ENCODE results near the gene CMBL.
"Not testable (repeated sequence)": the region's sequence is repeated elsewhere in the genome, so short reads cannot be mapped to it uniquely, and the experiment has no call there.

Gene CMBL

DNA sequence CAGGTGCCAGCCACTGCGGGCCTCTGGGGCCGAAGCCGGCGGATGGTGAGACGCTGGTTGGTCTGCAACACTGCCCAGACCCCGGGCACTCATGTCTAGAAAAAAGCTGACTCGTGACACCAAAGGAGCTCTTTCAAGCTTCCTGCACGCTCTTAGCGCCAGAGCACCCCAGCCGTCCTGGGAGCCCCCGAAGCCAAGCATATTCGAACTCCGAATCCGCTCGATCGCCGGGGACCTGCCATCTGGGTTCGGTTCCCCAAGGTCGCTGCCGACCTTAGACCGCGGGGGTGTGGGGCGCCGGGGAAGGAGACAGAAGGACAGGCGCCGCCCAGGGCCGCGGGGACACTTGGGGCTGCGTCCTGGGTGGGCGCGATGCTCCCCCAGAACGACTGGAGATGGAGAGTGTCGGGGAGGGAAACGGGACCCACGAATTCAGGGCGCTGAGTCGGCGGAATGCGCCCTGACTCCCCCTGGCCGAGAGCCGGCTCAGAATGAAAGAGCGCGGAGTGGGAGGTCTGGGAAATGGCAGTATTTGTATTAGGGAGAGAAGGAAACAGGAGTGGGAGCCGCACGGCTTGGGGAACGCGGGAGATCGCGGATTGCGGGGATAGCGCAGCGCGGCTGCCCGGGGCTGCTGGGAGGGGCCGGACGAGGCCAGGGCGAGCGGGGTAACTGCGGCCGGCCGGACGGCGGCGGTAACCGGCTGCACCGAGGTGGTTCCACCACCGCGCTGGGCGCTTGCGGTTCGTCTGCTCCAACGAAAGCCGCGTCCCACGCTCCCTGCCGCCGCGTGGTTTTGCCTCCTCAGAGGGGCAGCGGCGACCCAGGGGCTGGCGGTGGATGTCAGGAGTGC lies 25.7 kb upstream of the CMBL start:
- peak; percentile 72 for DNase-seq (ENCODE audit: low spot score)

- no peak for DNase-seq (ENCODE audit: low spot score)
Measured at GRCh38 chr5:10332301-10332700, 24.6 kb upstream of the CMBL start.

DNA sequence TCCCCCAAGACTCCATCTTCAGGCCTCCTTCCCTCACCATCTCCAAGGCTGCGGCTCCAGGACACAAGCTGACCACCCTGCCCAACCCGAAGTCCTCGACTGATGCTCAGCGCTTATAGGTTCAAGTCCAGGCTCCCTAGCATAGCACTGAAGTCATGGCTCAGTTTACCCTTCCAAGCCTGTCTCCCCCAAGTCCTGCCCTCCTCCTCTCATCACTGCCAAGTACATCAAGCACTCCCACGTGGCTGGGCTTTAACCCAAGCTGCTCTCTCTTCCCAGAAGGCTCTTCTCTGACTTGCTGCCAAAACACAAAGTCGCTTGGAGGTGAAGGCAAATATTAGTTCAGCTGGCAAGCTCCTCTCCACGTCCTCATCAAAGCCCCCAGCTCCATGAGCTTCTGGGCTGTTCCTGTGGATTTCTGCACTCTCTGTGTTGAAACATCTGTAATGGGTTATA lies 23.7 kb upstream of the CMBL start:
- no peak for DNase-seq (ENCODE audit: low spot score)

DNA sequence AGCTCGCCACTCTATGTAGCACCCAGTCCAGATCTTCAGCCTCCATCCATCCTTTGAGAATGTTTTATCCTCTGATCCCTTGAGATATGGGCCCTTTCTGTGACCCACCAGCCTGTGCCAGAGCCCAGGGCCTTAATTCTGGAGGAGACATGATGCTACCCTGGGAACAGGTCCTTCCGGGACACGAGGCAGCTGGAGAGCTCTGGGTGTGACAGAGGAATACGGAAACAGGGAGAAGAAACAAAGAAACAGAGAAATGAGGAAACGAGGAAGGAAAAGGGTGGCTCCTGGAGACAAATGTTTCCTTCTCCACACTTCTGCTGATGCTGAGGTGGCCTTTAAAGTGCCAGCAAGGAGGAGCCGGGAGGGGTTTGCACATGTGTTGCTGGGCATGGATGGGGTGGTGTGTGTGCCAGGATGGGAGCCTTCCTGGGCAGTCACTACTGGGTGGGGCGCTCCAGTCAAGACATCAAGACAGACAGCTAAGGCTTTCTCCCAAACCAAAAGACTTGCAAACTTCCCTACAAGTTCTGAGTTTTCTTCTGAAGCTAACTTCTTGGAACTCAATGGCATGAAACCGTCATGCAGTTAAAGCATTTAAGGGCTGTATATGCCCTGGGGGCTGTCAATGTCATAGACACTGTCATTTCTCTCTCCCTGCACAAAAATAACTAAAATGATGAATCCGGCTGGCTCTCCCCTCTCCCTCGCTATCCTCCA lies 23.0 kb upstream of the CMBL start:
- no peak for DNase-seq (ENCODE audit: low spot score)

GRCh38 chr5:10329820-10330481 lies 22.2 kb upstream of the CMBL start:
- no peak for DNase-seq (ENCODE audit: low spot score)

DNA sequence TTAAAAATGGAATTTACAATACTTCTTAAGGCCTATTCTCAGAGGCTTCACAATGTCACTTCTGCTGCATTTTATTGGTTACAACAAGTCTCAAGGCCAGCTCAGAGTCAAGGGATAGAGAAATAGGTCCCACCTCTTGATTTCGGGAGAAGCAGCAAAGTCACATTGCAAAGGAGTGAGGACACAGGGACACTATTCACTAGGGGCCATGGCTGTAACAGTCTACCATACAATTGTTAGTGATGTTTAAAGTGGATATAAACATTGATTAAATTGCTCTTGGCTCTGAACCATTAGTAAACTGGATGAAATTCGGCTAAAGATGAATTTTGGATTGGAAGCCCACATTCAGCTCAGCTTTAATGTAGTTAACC lies 21.7 kb upstream of the CMBL start:
- DNase-seq (ENCODE audit: low spot score): no peak

DNA sequence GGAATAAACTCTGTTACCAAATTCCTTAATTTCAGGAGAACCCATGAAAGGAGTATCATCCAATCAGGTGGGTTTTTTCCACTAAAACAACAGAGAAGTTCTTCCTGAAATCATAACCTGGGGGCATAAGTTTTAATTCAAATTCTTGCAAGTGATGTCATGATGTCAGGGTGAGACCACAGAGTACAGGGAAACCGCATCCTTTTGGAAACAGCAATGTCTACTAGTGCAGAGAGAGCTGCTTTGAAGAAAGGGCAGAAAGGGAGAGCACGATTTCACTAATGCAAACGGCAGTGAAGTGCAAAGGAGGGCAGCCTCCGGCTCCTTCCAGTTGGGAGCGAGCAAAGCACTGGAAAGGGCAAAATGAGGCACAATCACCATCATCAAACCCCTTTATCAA lies 20.6 kb upstream of the CMBL start:
- no peak for DNase-seq (ENCODE audit: low spot score)

- DNase-seq (ENCODE audit: low spot score): no peak
Measured at GRCh38 chr5:10324518-10325370, 17.0 kb upstream of the CMBL start.

DNA sequence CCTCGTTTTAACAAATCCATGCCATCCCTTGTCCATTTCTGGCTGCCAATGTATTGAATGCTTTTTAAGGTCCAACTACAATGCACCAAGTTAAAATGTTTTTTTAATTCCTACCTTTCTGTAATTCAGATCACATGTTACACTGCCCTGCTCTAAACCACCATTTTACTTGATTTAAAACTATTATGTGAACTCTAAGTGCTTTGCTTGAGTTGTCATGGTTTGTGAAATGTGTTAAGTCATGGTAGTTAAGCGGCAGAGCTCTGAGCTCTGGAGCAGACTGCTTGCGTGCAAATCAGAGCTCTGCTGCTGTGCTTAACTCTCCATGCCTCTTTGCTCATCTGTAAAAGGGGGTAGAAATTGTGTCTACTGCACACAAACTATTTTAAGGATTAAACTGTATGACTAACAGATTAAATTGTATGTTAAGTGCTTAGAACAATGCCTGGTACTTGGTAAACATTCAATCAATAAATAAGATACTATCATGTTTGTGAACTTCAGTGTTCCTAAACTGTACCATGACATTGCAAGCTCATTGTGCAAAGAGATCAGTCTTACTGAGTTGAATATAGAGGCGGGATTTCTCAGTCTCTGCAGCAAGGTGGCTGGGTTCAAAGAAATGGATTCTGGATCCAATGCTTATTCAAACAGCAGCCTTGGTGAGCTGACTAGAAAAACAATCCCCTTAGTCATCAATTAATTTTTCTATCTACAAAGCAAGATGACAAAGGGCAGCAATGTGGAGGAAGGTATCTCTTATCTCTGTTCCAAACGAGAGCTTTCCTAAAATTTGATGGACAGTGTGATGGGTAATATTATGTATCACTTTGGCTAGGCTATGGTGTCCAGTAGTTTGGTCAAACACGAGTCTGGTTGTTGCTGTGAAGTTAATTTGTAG lies 16.1 kb upstream of the CMBL start:
- no peak for DNase-seq (ENCODE audit: low spot score)

DNA sequence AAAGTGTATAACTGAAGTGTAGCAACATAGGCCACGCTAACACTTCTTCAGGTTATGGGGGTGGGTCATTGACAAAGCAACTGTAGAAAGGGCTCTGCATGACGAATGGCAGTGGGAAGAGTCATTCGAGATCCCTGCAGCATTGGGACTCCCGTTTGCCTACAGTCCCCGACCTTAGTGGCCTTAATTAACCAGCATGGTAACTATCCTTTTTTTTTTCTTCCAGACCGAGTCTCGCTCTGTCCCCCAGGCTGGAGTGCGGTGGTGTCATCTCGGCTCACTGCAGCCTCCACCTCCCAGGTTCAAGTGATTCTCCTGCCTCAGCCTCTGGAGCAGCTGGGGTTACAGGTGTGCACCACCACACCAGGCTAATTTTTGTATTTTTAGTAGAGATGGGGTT lies 14.2 kb upstream of the CMBL start:
- no peak for DNase-seq (ENCODE audit: low spot score)

DNA sequence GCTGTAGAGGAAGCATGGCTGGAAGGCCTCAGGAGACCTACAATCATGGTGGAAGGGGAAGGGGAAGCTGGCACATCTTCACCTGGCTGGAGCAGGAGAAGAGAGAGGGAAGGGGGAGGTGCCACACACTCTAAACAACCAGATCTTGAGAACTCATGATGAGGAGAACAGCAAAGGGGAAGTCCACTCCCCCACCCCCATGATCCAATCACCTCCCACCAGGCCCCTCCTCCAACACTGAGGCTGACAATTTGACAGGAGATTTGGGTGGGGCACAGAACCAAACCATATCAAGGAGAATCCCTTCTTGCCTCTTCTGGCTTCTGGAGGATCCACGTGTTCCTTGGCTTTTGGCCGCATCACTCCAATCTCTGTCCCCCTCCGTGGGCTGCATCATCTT lies 13.1 kb upstream of the CMBL start:
- DNase-seq (ENCODE audit: low spot score): no peak

DNA sequence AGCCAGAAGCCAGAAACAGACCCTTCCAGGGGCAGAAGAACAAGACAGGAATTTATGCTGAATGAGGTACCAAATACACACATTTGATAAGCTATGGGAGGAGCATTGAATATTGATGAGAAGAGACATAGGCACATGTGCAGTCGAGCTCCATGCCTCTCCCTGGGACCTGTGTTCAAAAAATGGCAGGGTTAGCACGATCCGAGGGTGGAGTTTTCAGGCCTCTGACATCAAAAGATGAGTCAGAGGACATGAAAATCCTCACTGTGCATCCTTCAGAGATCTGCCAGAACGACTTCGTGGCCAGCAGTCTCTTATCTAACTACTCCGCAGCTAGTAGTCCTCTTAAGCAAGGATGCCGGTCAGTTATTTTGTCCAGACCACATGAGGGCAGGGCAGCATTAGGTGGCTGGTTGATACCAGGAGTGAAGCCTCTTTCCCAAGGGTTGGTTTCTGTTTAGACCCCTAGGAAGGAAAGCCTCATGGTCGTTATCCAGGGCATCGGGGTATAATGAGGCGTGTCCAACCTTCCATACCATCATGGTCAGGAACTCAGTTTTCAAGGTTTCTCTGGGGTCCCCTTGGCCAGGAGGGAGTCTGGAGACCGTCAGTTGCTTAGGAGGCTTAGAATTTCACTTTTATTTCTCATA lies 11.6 kb upstream of the CMBL start:
- DNase-seq (ENCODE audit: low spot score): no peak

GRCh38 chr5:10317825-10318682 lies 10.4 kb upstream of the CMBL start:
- DNase-seq (ENCODE audit: low spot score): no peak

- DNase-seq (ENCODE audit: low spot score): no peak
Measured at GRCh38 chr5:10315824-10316509, 8.3 kb upstream of the CMBL start.

- DNase-seq (ENCODE audit: low spot score): no peak
Measured at GRCh38 chr5:10315201-10315600, 7.5 kb upstream of the CMBL start.

GRCh38 chr5:10311595-10312425 lies 4.1 kb upstream of the CMBL start:
- no peak for DNase-seq (ENCODE audit: low spot score)

DNA sequence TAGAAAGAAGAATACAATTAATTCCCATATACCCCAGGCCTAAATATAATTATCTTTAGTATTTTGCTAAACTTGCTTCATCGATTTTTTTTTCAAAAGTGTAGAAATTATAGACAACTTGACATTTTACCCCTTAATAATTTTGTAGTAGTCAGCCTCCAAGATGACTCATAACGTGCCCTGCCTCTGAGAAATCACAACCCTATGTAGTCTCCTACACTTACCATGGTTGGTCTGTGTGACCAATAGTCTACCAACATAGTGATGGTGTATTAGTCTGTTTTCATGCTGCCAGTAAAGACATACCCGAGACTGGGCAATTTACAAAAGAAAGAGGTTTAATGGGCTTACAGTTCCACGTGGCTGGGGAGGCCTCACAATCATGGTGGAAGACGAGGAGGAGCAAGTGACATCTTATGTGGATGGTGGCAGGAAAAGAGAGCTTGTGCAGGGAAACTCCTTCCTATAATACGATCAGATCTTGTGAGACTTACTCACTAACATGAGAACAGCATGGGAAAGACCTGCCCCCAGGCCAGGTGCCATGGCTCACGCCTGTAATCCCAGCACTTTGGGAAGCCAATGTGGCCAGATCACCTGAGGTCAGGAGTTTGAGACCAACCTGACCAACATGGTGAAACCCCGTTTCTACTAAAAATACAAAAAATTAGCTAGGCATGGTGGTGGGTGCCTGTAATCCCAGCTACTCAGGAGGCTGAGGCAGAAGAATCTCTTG lies 3.3 kb upstream of the CMBL start:
- not testable (repeated sequence) for DNase-seq (ENCODE audit: low spot score)

Measured in ecto neural progenitor cell (in vitro differentiated cells).